ENCODE results near the gene TMEM242. TPM values are rescaled to one million over a fixed set of nuclear protein-coding genes. Genes with fewer than 3 reads are reported as not detected.

The TMEM242 gene
- total and polyA plus RNA-seq, 2 of the 4 experiments (the other 2 are of a cell fraction), result 2.3 to 4.6 TPM

- H2AFZ ChIP-seq (replicated peaks; ENCODE audit: low read length, poor library complexity), result no peak overlapping the region
- H3K9me1 ChIP-seq (ENCODE audit: insufficient read depth, low read length), result no peaks in the 10 kb centered on the region
- intact Hi-C loops (cut with micrococcal nuclease), result no loop called here
- H3K18ac ChIP-seq (ENCODE audit: low read depth, low read length), result no peak overlapping the region
- H3K4me3 ChIP-seq (ENCODE audit: insufficient read depth, low read depth, low read length), result no peak overlapping the region
- no peak overlapping the region for H3K9ac ChIP-seq (ENCODE audit: low read depth, low read length)
- no peak overlapping the region for H3K4me2 ChIP-seq (ENCODE audit: low read depth, low read length)
- H3K4ac ChIP-seq (ENCODE audit: low read depth, low read length), result no peak overlapping the region
- no peak overlapping the region for H2BK20ac ChIP-seq (ENCODE audit: low read depth, low read length)
- H2AK9ac ChIP-seq (replicated peaks; ENCODE audit: low read depth, low read length, poor library complexity), result no peak overlapping the region
- DNase-seq, result no peak
- H4K91ac ChIP-seq (ENCODE audit: insufficient read depth, low read depth, low read length), result no peak overlapping the region
- H2BK15ac ChIP-seq (ENCODE audit: low read depth, low read length), result no peak overlapping the region
- no peak overlapping the region for H3K27ac ChIP-seq (ENCODE audit: insufficient read depth, low read length)
- in situ Hi-C loops (cut with MboI; ENCODE audit: low sequenced_read_pairs), result no loop called here
- no peaks in the 10 kb centered on the region for H3K27me3 ChIP-seq (ENCODE audit: control insufficient read depth, insufficient read depth, low read length)
- dilution Hi-C loops (cut with HindIII; ENCODE audit: low sequenced_read_pairs, unreplicated experiment), result no loop called here
- no peaks in the 10 kb centered on the region for H4K20me1 ChIP-seq (ENCODE audit: insufficient read depth, low read length)
- H3K14ac ChIP-seq (replicated peaks; ENCODE audit: low read depth, low read length), result no peak overlapping the region
- H3K79me1 ChIP-seq (ENCODE audit: low read depth in 1 of 2, low read length in 2 of 2), result no peaks in the 10 kb centered on the region; a peak in 1 of 4 replicates
- H3K36me3 ChIP-seq (ENCODE audit: control insufficient read depth, insufficient read depth, low read length), result peaks cover 17% of the 10 kb centered on the region; the same call in 1 of the 2 replicates
- WGBS, 2 experiments (ENCODE audit: extremely low coverage in 2 of 2, insufficient read length in 1 of 2), result no CpG with 5 or more reads among the region's 9 CpGs
- no peak overlapping the region for H2BK120ac ChIP-seq (ENCODE audit: low read depth, low read length)
- TF ChIP-seq RCOR1 (IDR thresholded peaks at IDR 0.05; ENCODE audit: insufficient replicate concordance, low read length) (no peak), RAD21 (IDR thresholded peaks at IDR 0.05; ENCODE audit: low read length) (no peak), RFX5 (IDR thresholded peaks at IDR 0.05; ENCODE audit: low read depth, low read length) (no peak), CHD1 (IDR thresholded peaks at IDR 0.05; ENCODE audit: low read depth, low read length) (no peak), POLR2A (IDR thresholded peaks at IDR 0.05; ENCODE audit: low read depth, low read length) (no peak), CEBPB (IDR thresholded peaks at IDR 0.05; ENCODE audit: low read depth, low read length) (no peak), BHLHE40 (IDR thresholded peaks at IDR 0.05; ENCODE audit: low read depth, low read length) (no peak), SMC3 (IDR thresholded peaks at IDR 0.05; ENCODE audit: low read depth, low read length) (no peak), FOS (IDR thresholded peaks at IDR 0.05; ENCODE audit: low read depth, low read length) (no peak), MAFK (IDR thresholded peaks at IDR 0.05; ENCODE audit: low read depth, low read length) (no peak), NFE2L2 (IDR thresholded peaks at IDR 0.05; ENCODE audit: low read depth, low read length) (no peak), MXI1 (IDR thresholded peaks at IDR 0.05; ENCODE audit: borderline replicate concordance, low read depth, low read length) (no peak), ELK1 (IDR thresholded peaks at IDR 0.05; ENCODE audit: borderline replicate concordance, low read depth, low read length) (no peak), MAZ (IDR thresholded peaks at IDR 0.05; ENCODE audit: borderline replicate concordance, low read depth, low read length) (no peak)
- TF ChIP-seq, protein P1, sequence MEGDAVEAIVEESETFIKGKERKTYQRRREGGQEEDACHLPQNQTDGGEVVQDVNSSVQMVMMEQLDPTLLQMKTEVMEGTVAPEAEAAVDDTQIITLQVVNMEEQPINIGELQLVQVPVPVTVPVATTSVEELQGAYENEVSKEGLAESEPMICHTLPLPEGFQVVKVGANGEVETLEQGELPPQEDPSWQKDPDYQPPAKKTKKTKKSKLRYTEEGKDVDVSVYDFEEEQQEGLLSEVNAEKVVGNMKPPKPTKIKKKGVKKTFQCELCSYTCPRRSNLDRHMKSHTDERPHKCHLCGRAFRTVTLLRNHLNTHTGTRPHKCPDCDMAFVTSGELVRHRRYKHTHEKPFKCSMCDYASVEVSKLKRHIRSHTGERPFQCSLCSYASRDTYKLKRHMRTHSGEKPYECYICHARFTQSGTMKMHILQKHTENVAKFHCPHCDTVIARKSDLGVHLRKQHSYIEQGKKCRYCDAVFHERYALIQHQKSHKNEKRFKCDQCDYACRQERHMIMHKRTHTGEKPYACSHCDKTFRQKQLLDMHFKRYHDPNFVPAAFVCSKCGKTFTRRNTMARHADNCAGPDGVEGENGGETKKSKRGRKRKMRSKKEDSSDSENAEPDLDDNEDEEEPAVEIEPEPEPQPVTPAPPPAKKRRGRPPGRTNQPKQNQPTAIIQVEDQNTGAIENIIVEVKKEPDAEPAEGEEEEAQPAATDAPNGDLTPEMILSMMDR (conservative IDR thresholded peaks at IDR 0.05; ENCODE audit: low read depth, low read length), result no peak
- TF ChIP-seq, protein P2, sequence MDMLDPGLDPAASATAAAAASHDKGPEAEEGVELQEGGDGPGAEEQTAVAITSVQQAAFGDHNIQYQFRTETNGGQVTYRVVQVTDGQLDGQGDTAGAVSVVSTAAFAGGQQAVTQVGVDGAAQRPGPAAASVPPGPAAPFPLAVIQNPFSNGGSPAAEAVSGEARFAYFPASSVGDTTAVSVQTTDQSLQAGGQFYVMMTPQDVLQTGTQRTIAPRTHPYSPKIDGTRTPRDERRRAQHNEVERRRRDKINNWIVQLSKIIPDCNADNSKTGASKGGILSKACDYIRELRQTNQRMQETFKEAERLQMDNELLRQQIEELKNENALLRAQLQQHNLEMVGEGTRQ (IDR thresholded peaks at IDR 0.05; ENCODE audit: low read depth, low read length), result no peak
- H3K9me3 ChIP-seq (ENCODE audit: control insufficient read depth, insufficient read depth, low read length), result no peaks in the 10 kb centered on the region
- ATAC-seq (ENCODE audit: low read depth), result no peak
- no peak overlapping the region for H3K56ac ChIP-seq (ENCODE audit: extremely low read depth, insufficient read depth, low read length)
- H4K5ac ChIP-seq (ENCODE audit: low read depth, low read length), result no peak overlapping the region
- H3K4me1 ChIP-seq (ENCODE audit: control insufficient read depth, insufficient read depth, low read length), result no peaks in the 10 kb centered on the region
- POLR2A ChIA-PET (ENCODE audit: unreplicated experiment), result no interaction called here
- no peak overlapping the region for H3K23ac ChIP-seq (ENCODE audit: low read depth, low read length)
- BruUV-seq (replicated peaks), result no TSS peak
- no peak overlapping the region for H4K8ac ChIP-seq (ENCODE audit: low read depth in 2 of 2, low read length in 2 of 2)
- no peak overlapping the region for H2BK5ac ChIP-seq (ENCODE audit: low read depth, low read length, poor library complexity, severe bottlenecking)
- CTCF ChIA-PET, result no interaction called here
- H2AK5ac ChIP-seq (ENCODE audit: low read depth, low read length), result no peak overlapping the region
These were observed 34.7 kb downstream of the TMEM242 start for GRCh38 chr6:157288575-157288974.
